Liver (tissue), 9 donors: Measurements from ENCODE around the gene E2F3. TPM values are rescaled to one million over a fixed set of nuclear protein-coding genes. Genes with fewer than 3 reads are reported as not detected.

Source experiments
- DNase-seq: peaks from one replicate; pipeline ENCODE4 v3.0.0-alpha.2; 2017; ENCODE audit warnings: low spot score
- H3K27ac ChIP-seq, 2 donors: one replicate each; pipeline ENCODE4 v1.7.0; 2013; ENCODE audit warnings: inconsistent platforms in 2 of 2, low read length in 2 of 2, control low read depth in 1 of 2, low read depth in 1 of 2, mild to moderate bottlenecking in 1 of 2
- H3K27me3 ChIP-seq, 4 donors: one replicate each; pipeline versions ENCODE4 v1.6.1 to v1.7.0; 2013; ENCODE audit warnings: low read length in 3 of 4, inconsistent platforms in 1 of 4, mild to moderate bottlenecking in 1 of 4, moderate library complexity in 1 of 4; ENCODE audit not compliant: control insufficient read depth in 4 of 4, insufficient read depth in 4 of 4
- H3K36me3 ChIP-seq, 4 donors: one replicate each; pipeline versions ENCODE4 v1.6.1 to v1.7.0; 2013; ENCODE audit warnings: low read length in 3 of 4, mild to moderate bottlenecking in 3 of 4, low read depth in 1 of 4, moderate library complexity in 1 of 4; ENCODE audit not compliant: control insufficient read depth in 4 of 4, insufficient read depth in 3 of 4
- H3K4me1 ChIP-seq, 4 donors: one replicate each; pipeline versions ENCODE4 v1.6.1 to v1.7.0; 2013; ENCODE audit warnings: low read length in 3 of 4, mild to moderate bottlenecking in 3 of 4, moderate library complexity in 1 of 4; ENCODE audit not compliant: control insufficient read depth in 4 of 4, insufficient read depth in 4 of 4
- H3K4me3 ChIP-seq, 3 donors: one replicate each; pipeline versions ENCODE4 v1.6.1 to v1.7.0; 2013; ENCODE audit warnings: low read length in 3 of 3, control low read depth in 1 of 3, low read depth in 1 of 3, mild to moderate bottlenecking in 1 of 3
- H3K9ac ChIP-seq, 2 donors: one replicate each; pipeline ENCODE4 v1.7.0; 2013; ENCODE audit warnings: low read length in 2 of 2, mild to moderate bottlenecking in 2 of 2, moderate library complexity in 2 of 2, control low read depth in 1 of 2, low read depth in 1 of 2
- H3K9me3 ChIP-seq, 4 donors: one replicate each; pipeline versions ENCODE4 v1.6.1 to v1.7.0; 2013; ENCODE audit warnings: low read length in 3 of 4; ENCODE audit not compliant: control insufficient read depth in 4 of 4
- ATF3 ChIP-seq: IDR thresholded peaks from 2 replicates; pipeline ENCODE4 v1.6.1; 2016; ENCODE audit warnings: antibody characterized with exemption
- CTCF ChIP-seq: fragments of 150-350 bp; IDR thresholded peaks from 2 replicates; pipeline ENCODE4 v1.5.1; 2017; ENCODE audit warnings: improper control_type of control experiment, low read depth, low read length; ENCODE audit not compliant: missing input control
- EGR1 ChIP-seq, 2 donors: IDR thresholded peaks; 2 replicates each; pipeline ENCODE4 v1.6.1; 2016 to 2018; ENCODE audit warnings: antibody characterized with exemption in 2 of 2, low read depth in 2 of 2
- FOXA1 ChIP-seq: IDR thresholded peaks from 2 replicates; pipeline ENCODE4 v1.6.1; 2016; ENCODE audit warnings: antibody characterized with exemption
- FOXA2 ChIP-seq: IDR thresholded peaks from 2 replicates; pipeline ENCODE4 v1.6.1; 2016; ENCODE audit warnings: antibody characterized with exemption
- GABPA ChIP-seq, 2 donors: IDR thresholded peaks in 1 of 2; conservative IDR thresholded peaks in 1 of 2; 2 replicates each; pipeline ENCODE4 v1.6.1; 2016; ENCODE audit warnings: antibody characterized with exemption in 2 of 2, mild to moderate bottlenecking in 1 of 2, moderate library complexity in 1 of 2
- HNF4A ChIP-seq, 2 donors: conservative IDR thresholded peaks; 2 replicates each; pipeline ENCODE4 v1.6.1; 2016; ENCODE audit warnings: antibody characterized with exemption in 2 of 2, mild to moderate bottlenecking in 2 of 2
- HNF4G ChIP-seq: IDR thresholded peaks from 2 replicates; pipeline ENCODE4 v1.6.1; 2016; ENCODE audit warnings: antibody characterized with exemption
- JUND ChIP-seq, 2 donors: IDR thresholded peaks; 2 replicates each; pipeline ENCODE4 v1.6.1; 2016; ENCODE audit warnings: antibody characterized with exemption in 2 of 2
- MAX ChIP-seq: IDR thresholded peaks from 2 replicates; pipeline ENCODE4 v1.6.1; 2016; ENCODE audit warnings: antibody characterized with exemption
- NR2F2 ChIP-seq: IDR thresholded peaks from 2 replicates; pipeline ENCODE4 v1.6.1; 2016; ENCODE audit warnings: antibody characterized with exemption
- RAD21 ChIP-seq, 2 donors: IDR thresholded peaks; 2 replicates each; pipeline ENCODE4 v1.6.1; 2016; ENCODE audit warnings: antibody characterized with exemption in 2 of 2, mild to moderate bottlenecking in 2 of 2
- REST ChIP-seq: IDR thresholded peaks from 2 replicates; pipeline ENCODE4 v1.6.1; 2016; ENCODE audit warnings: antibody characterized with exemption, mild to moderate bottlenecking
- RXRA ChIP-seq, 2 donors: IDR thresholded peaks; 2 replicates each; pipeline ENCODE4 v1.6.1; 2017 to 2018; ENCODE audit warnings: antibody characterized with exemption in 2 of 2, mild to moderate bottlenecking in 1 of 2
- SP1 ChIP-seq: IDR thresholded peaks from 2 replicates; pipeline ENCODE4 v1.6.1; 2018; ENCODE audit warnings: antibody characterized with exemption, mild to moderate bottlenecking
- TAF1 ChIP-seq: conservative IDR thresholded peaks from 2 replicates; pipeline ENCODE4 v1.6.1; 2016; ENCODE audit warnings: antibody characterized with exemption, mild to moderate bottlenecking
- YY1 ChIP-seq: IDR thresholded peaks from 2 replicates; pipeline ENCODE4 v1.6.1; 2016; ENCODE audit warnings: antibody characterized with exemption, mild to moderate bottlenecking
- ZBTB33 ChIP-seq: IDR thresholded peaks from 2 replicates; pipeline ENCODE4 v1.6.1; 2016; ENCODE audit warnings: antibody characterized with exemption
- WGBS: extraction: QIAGEN DNeasy Blood & Tissue Kit; methylation state at CpG from one replicate; pipeline ENCODE4 v1.1.7; 2013; 5-methylcytosine and 5-hydroxymethylcytosine counted together
- polyA plus RNA-seq, 2 donors: library from polyadenylated mRNA; stranded (reverse) in 1 of 2; unstranded in 1 of 2; fragments of 200-250 nt in 1 of 2; fragments of >200 nt in 1 of 2; fragmentation: Nextera tagmentation in 1 of 2; extraction: Ambion mirVana in 1 of 2; gene quantifications; one replicate each; pipeline versions ENCODE4 v1.2.1 to v1.2.3, GENCODE V29; 2013 to 2015
- total RNA-seq, 2 donors: library from RNA; depleted of rRNA; stranded (reverse); fragments of >200 nt; gene quantifications; one replicate each; pipeline ENCODE4 v1.2.3, GENCODE V29; 2014
- donor health status: healthy.
- donor health status: healthy.
- donor health status: healthy.
- donor health status: healthy.
- donor health status: healthy.

E2F3 gene
- total and polyA plus RNA-seq, 4 donors = 1.4 to 5.0 (median 1.9) TPM

- no peak for DNase-seq
- WGBS = 96% methylated on average over 3 of the region's 3 CpGs
- Histone ChIP-seq H3K9ac (no peak overlapping the region), H3K9me3 (no peaks in the 10 kb centered on the region), H3K27me3 (no peaks in the 10 kb centered on the region), H3K27ac (no peak overlapping the region), H3K4me1 (no peaks in the 10 kb centered on the region), H3K4me3 (no peak overlapping the region), H3K36me3 (no peaks in the 10 kb centered on the region)
- TF ChIP-seq REST (no peak), ATF3 (no peak), CTCF (no peak), GABPA (IDR thresholded peaks at IDR 0.05 in 1 of 2, conservative IDR thresholded peaks at IDR 0.05 in 1 of 2) (no peak), HNF4A (conservative IDR thresholded peaks at IDR 0.05) (no peak), JUND (IDR thresholded peaks at IDR 0.05) (no peak), EGR1 (IDR thresholded peaks at IDR 0.05; ENCODE audit: low read depth in 2 of 2) (no peak), RAD21 (IDR thresholded peaks at IDR 0.05) (no peak), SP1 (no peak), HNF4G (no peak), NR2F2 (no peak), FOXA1 (no peak), RXRA (IDR thresholded peaks at IDR 0.05) (no peak), TAF1 (no peak), FOXA2 (no peak), ZBTB33 (no peak), MAX (no peak), YY1 (no peak)
Observed at GRCh38 chr6:20433321-20433720, 31.6 kb downstream of the E2F3 start.

GRCh38 chr6:20433929-20434328, 32.2 kb downstream of the E2F3 start:
- DNase-seq = no peak
- TF ChIP-seq YY1 = no peak
- no peak for TF ChIP-seq FOXA2
- TF ChIP-seq MAX = no peak
- no peak for TF ChIP-seq ATF3
- no peak for TF ChIP-seq TAF1
- no peak for TF ChIP-seq GABPA (IDR thresholded peaks at IDR 0.05 in 1 of 2, conservative IDR thresholded peaks at IDR 0.05 in 1 of 2)
- TF ChIP-seq HNF4A (conservative IDR thresholded peaks at IDR 0.05) = no peak
- TF ChIP-seq RAD21 (IDR thresholded peaks at IDR 0.05) = no peak
- TF ChIP-seq SP1 = no peak
- no peak for TF ChIP-seq CTCF
- no peak for TF ChIP-seq HNF4G
- TF ChIP-seq ZBTB33 = no peak
- no peak for TF ChIP-seq FOXA1
- TF ChIP-seq JUND (IDR thresholded peaks at IDR 0.05) = no peak
- no peak for TF ChIP-seq NR2F2
- TF ChIP-seq RXRA (IDR thresholded peaks at IDR 0.05) = no peak

More at GRCh38 chr6:20433929-20434328, 32.2 kb downstream of the E2F3 start:
- no peak overlapping the region for H3K27ac ChIP-seq
- WGBS = 92% methylated on average over 2 of the region's 2 CpGs
- H3K36me3 ChIP-seq = no peaks in the 10 kb centered on the region
- H3K9ac ChIP-seq = no peak overlapping the region
- H3K4me3 ChIP-seq = no peak overlapping the region
- H3K4me1 ChIP-seq = no peaks in the 10 kb centered on the region
- no peaks in the 10 kb centered on the region for H3K27me3 ChIP-seq
- H3K9me3 ChIP-seq = no peaks in the 10 kb centered on the region
